HG02943 (cell line): Measurements from ENCODE around the gene RBP7.
"Not testable (repeated sequence)": the region's sequence is repeated elsewhere in the genome, so short reads cannot be mapped to it uniquely, and the experiment has no call there.

ENCODE experiments used
- ATAC-seq: cut with Tn5 transposase; IDR thresholded peaks from one replicate; pipeline ENCODE4 v1.9.1; 2021; ENCODE audit warnings: mild to moderate bottlenecking, low read depth, moderate library complexity; ENCODE audit not compliant: unreplicated experiment

RBP7 gene

DNA sequence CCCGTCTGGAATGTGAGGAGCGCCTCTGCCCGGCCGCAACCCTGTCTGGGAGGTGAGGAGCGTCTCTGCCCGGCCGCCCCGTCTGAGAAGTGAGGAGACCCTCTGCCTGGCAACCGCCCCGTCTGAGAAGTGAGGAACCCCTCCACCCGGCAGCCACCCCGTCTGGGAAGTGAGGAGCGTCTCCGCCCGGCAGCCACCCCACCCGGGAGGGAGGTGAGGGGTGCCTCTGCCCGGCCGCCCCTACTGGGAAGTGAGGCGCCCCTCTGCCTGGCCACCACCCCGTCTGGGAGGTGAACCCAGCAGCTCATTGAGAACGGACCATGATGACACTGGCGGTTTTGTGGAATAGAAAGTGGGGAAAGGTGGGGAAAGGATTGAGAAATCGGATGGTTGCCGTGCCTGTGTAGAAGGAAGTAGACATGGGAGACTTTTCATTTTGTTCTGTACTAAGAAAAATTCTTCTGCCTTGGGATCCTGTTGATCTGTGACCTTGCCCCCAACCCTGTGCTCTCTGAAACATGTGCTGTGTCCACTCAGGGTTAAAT lies 32.0 kb downstream of the RBP7 start:
- not testable (repeated sequence) for ATAC-seq

DNA sequence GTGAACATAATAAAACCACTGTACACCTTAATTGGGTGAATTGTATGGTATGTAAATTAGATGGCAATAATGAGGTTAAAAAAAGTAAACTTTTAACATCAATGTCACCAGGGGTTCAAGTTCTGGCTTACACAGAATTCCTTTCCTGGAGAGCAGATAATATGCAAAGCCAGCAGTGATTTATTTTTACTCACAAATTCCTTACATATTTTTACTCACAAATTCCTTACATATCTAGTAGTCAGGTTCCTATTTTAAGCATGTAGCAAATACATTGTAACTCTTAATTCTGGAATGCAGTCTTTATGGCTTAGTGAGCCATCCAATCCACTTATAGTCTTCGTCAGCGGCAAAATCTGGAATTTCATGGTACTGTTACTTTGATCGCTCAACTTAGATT lies 34.4 kb downstream of the RBP7 start:
- no peak for ATAC-seq

DNA sequence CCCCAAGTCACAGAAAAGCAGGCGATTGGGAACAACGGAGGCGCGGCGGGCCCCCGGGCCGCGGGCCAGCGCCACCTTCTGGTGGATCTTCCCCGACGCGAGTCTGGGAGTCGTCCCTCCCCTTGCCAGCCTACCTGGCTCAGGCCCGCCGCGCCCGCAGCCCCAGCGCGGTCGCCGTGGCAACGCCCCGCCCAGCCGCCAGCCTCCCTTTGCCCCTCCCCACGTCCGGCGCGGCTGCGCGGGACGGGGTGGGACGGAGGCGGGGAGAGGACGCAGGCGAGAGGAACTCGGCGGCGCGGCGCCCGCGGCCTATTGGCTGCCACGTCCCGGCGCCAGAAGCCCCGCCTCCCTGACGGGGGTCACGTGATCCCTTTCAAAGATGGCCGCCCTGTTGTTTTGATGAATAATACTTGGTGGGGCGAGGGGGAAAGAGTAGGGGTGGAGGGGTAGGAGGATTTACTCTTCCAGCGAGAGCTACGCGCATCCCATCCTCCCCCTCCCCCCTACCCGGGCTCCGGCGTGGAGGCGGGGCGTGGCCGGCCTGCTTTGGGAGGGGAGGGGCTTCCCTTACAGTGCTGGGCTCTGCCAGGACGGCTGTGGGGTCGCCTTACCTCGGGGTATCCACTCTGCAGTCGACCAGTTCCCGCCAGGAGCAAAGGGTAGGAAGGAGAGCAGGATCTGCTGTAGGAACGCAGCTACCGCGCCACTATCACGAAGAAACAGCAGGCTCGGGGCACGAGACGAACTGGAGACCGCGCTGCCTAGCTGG lies 35.7 kb downstream of the RBP7 start, which contains the start of gene UBE4B:
TSS of gene UBE4B (plus strand) at position 369 of the 769 bp plus-strand sequence. CDS start 713 bp downstream, outside the sequence.
- ATAC-seq, result peak; percentile 92

DNA sequence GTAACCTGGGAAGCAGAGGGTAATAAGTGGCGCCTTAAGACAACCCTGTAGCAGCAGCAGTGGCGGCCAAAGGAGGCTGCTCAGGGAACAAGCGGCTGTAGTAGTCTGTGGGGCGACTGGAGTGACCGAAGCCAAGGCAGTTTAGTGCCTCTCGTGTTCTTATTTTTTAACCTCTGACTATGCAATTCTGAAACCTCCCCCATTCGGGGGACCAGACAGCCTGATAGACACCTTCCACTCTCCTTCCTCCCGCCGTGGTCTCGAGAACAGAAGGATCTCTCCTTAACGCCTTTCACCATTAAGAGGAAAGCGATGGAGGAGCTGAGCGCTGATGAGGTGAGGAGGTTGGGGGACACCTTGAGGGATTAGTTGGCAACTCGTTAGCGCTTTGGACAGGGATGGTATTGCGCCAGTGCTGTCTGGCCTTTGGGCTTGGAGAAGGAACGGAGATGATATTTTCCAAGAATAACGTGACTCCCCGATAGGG lies 36.4 kb downstream of the RBP7 start:
- peak; percentile 27 for ATAC-seq

DNA sequence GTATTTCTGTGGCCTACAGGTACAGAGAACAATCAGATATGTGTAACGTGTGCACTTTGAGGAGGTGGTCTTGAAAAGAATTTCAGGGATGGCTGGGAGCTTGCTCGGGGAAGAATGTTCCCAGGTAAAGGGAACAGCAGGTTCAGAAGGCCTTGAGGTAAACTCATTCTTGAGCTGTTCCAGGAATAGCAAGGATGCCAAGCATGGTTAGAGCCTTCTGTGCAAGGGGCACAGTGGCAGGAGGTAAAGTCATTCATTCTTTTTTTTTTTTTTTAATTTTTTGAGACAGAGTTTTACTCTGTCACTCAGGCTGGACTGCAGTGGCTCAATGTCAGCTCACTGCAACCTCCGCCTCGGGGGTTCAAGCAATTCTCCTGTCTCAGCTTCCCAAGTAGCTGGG lies 45.7 kb downstream of the RBP7 start:
- ATAC-seq, result no peak

DNA sequence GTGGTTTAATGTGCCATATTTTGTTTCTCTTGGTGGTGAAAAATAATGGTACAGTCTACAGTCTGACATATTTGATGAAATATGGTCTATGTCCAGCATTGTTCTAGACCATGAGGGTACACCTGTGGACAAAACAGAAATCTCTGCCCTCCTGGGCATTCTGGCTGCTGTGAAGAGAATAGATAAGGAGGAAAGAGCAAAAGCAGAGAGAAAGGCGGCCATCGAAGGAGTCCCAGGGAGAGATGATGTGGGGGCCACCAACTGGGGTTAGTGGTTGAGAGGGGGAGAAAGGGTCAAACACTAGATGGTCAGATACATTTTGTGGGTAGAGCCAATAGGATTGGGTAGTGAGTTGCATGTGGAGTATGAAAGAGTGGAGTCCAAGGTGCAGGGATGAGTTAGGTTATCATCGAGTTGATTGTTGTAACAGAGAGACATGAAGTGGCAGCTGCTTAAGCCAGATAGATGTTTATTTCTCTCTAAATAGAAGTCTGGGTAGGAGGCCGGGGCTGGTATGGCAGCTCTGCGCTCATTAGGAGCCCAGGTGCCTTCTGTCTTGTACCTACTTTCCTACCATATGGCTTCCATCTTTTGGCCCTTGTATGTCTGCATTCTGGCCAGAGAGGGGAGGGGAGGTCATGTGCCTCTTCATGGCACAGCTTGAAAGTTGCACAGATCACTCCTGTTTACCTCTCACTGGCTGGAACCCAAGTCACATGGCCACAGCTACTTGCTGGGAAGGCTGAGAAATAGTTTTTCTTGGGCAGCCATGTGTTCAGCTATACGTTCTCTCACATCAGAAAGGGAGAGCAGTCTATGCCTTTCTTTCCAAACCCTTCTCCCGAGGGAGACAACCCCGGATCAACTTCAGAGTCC lies 48.7 kb downstream of the RBP7 start:
- ATAC-seq, result no peak

DNA sequence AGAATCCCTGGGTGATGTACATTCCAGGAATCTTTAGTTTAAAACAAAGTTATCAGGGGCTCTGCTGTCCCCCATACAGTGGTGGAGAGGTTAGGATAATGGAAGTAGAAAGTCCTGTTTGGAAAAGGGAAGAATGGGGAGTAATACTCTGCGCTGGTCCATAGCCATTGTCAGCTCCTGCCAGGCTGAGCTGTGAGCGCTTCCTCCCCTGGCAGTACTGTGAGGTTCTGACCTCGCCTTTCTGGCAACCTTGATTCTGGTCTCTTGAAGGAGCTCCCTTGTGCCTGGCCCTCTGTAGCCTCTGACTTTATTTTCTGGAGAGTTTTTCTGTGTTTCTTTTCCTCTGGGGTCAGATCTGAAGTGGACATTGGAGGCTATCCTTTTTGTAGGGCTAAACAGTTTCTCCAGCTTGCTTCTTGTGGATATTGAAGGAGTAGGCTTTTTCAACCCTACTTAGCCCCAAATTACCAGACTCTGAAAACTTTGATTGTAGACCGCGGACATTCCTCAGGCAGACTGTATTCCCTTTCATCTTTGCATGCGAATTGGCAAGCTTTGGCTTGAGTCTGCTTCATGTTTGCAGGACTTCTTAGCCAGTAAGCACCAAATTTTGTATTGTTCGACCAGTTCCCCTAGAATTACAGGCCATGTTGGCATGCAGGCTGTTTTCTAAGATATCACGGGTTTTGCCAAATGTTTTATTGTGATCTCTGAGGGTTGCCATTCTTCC lies 49.5 kb downstream of the RBP7 start:
- ATAC-seq, result no peak

DNA sequence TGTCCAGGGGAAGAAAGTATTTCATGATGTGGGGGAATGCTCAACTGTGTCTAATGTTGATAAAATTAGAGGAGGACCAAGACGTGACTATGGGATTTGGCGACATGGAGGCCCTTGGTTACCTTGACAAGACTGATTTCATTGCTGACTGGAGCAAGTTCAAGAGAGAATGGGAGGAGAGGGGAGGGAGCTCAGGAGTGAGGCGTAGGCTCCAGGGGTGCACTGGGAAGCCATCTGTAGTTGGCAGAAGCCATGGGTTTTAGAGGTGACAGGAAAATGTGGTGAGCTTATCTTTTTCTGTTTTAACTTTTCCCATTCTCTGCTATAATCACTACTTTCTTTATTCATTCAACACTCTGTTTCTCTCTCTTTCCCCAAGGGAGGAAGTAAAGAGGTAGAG lies 51.6 kb downstream of the RBP7 start:
- ATAC-seq, result no peak

DNA sequence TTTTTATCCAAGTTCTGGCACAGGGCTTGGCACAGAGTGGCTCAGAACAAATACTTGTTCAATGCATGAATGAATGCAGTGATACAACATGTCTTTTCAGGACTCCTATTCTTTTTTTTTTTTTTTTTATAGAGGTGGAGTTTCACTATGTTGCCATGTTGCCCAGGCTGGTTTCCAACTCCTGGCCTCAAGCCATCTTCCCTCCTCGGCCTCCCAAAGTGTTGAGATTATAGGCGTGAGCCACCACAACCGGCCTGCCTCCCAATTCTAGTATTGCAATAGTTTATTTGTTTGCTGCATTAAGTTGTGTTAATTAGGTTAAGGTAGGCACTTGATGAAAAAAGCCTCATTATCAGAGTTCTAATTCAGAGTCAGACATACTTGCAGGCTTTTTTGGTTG lies 53.6 kb downstream of the RBP7 start:
- ATAC-seq, result no peak

DNA sequence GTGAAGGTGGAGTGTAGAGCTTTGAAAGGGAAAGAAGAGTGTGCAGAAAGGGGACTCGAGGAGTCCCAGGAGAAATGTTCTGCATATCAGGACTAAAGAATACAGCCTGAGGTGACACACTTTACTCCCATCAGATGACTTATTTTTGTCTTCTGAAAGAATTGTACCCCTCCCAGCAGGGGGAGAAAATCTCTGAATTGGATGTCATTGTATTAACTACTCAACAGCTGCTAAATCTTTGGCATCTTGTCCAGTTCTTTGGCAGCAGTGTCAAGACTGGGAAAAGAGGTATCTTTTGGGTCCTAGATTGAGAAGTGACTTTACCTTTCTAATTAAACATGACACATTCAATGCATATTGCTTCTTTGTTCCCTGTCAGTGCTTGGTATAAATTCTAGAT lies 54.6 kb downstream of the RBP7 start:
- ATAC-seq, result no peak

DNA sequence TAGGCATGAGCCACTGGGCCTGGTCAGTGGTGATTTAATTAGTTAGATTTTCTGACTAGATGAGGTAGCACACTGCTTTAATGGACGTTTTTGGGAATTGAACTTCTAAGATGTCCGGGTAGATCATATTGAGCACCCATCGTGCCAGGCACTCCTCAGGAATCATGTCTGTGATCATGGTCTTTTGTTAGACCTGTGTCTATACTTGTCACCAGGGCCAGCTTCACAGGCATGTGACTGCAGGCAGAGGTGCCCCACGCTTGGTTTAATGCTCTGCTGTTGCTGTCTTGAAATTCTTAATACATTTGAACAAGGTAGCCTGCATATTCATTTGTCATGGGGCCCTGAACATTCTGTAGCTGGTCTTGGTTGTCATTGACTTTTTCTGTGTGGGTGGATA lies 55.3 kb downstream of the RBP7 start:
- no peak for ATAC-seq

DNA sequence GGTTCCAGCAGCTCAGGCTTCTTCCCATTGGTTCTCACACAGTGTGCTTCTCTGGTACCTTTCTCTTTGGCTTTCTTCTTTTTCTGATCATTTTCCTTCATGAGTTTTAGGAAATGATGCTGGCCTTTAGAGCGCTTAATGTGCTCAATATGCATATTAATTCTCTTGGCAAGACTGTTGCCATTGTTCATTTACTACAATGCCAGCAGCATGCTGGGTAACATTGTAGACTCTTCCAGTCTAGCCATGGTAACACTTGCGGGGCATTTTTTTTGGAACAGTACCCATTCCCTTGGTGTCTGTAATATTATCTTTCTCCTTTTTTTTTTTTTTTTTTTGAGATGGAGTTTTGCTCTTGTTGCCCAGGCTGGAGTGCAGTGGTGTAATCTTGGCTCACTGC lies 57.4 kb downstream of the RBP7 start:
- ATAC-seq, result no peak

DNA sequence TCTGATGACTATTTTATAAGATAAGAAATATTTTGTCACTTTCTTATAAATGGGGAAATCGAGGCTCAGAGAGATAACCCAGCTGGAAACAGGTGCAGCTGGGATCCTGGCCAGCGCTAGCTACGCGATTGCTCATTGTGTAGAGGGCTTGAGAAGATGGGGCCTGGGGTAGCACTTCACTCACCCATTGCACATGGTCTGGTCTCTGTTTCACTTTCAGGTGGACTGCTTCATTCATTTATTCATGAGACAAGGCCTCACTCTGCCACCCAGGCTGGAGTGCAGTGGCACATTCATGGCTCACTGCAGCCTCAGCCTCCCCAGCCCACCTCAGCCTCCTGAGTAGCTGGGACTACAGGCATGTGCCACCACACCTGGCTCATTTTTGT lies 59.6 kb downstream of the RBP7 start:
- no peak for ATAC-seq

DNA sequence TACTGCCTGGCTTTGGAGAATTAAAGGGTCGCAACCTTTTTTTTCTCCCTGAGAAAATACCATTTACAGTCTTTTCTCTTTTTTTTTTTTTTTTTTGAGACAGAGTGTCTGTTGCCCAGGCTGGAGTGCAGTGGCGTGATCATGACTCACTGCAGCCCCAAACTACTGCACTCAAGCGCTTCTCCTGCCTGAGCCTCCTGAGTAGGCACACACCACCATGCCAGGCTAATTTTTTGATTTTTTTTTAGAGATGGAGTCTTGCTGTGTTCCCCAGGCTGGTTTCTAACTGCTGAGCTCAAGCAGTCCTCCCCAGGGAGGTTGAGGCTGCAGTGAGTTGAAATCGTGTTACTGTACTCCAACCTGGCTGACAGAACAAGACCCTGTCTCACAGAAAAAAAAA lies 60.3 kb downstream of the RBP7 start:
- ATAC-seq, result no peak

DNA sequence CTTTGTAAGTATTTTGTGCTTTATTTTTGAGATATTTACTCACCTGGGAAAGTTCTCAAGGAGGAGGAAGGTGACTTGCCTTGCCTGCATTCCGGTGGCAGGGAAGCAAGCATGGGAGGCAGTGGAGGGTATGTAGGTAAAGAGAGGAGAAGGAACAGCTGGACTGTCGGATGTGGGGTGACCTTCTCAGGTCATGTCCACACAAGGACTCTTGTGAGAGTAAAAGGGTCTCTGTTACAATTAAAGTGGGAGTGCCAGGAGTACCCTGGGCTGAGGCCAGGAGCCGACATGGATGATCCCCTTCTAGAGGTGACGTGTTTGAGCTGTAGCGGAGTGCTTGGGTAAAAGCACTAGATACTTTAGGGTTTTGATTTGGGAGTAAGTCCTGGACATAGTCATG lies 60.8 kb downstream of the RBP7 start:
- no peak for ATAC-seq

DNA sequence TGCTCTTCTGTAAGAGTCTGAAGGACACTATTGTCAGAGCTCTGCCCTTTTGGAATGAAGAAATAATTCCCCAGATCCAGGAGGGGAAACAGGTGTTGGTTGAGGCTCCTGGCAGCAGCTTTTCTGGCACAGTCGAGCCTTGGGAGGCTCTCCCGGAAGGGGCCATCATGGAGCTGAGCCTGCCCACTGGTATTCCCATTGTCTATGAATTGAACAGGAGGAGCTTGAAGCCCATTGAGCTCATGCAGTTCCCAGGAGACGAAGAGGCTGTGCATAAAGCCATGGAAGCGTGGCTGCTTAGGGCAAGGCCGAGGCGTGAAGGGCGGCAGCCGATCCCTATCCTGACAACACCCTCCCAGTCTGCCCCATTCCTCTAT lies 62.3 kb downstream of the RBP7 start:
- ATAC-seq, result no peak

DNA sequence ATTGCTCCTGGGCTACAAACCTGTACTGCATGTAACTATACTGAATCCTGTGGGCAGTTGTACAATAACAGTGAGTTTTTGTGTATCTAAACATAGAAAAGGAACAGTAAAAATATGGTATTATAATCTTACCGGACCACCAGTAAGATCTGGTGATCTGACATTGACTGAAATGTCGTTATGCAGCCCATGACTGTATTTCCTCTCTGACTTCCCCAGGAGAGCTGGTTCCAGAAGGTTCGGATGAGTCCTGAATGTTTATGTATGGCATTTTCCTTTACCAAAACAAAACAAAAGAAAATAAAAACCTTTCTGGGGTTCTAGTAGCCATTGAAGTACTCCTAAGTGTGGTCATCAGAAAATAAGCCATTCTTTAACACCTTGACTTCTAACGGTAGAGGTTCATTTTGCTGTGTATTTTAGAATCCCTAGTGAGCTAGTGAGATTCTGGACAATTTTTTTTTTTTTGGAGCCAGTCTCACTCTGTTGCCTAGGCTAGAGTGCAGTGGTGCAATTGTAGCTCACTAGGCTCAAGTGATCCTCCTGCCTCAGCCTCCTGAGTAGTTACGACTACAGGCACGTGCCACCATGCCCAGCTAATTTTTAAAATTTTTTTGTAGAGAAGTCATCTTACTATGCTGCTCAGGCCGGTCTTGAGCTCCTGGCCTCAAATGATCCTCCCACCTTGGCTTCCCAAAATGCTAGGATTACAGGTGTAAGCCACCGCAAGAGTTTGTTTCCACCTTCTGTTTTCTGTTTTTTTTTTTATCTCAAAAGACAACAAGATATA lies 63.5 kb downstream of the RBP7 start:
- no peak for ATAC-seq

DNA sequence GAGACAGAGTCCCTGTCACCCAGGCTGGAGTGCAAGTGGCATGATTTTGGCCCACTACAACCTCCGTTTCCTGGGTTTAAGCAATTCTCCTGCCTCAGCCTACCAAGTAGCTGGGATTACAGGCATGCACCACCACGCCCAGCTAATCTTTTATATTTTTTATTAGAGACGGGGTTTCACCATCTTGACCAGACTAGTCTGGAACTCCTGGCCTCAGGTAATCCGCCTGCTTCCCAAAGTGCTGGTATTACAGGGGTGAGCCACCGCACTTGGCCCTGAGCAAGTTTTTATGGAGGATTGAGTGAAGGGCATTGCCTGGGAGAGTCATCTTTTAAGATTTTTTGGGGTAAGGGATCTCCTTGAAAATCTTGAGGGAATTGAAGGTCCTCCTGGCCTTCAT lies 64.2 kb downstream of the RBP7 start:
- no peak for ATAC-seq

DNA sequence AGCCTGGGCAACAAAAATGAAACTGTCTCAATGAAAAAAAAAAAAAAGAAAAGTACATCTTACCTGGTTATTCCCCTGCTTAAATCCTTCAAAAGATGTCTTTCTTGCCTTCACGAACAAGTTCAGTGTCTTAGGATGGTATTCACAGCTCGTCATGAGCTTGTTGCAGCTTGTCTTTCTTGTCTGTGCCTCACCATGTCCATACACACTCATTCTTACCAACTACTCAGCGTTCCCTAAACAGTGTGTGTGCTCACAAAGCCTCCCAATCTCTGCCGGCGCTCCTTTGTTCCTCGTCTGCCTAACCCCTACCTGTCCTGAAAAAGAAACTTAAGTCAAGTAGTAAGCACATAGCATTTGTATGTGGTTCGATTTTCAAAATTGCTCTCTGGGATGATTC lies 66.8 kb downstream of the RBP7 start:
- ATAC-seq, result no peak
